ENCODE results near the gene THEM4. TPM values are rescaled to one million over a fixed set of nuclear protein-coding genes. Genes with fewer than 3 reads are reported as not detected.

The THEM4 gene
- total RNA-seq, 4 donors from 2014 or later, result 28.5 to 32.5 (median 31.3) TPM

DNA sequence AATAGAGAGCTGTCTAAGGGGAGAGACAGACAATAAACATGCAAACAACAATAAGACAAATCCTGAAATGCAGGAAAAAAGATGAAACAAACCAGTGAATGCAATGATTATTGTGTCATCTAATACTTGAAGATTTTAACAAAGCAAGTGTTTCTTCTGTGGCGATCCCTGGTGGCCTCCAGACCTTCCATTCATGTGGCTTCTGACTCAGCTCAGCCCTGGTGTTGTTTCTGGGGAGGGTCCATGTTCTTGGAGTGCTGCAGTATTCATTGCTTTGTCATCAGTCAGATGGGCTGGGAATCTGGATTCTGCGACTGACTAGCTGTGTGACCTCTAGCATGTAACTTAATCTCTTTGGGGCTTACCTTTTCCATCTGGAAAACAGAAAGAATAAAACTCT, 68.2 kb downstream of the THEM4 start:
- intact Hi-C loops (cut with DNase I), result no loop called here
- WGBS, 2 donors, result 90 to 92% methylated on average over 2 of the region's 2 CpGs
- H3K4me1 ChIP-seq, result peaks cover 21 to 43% of the 10 kb centered on the region in 2 donors

DNA sequence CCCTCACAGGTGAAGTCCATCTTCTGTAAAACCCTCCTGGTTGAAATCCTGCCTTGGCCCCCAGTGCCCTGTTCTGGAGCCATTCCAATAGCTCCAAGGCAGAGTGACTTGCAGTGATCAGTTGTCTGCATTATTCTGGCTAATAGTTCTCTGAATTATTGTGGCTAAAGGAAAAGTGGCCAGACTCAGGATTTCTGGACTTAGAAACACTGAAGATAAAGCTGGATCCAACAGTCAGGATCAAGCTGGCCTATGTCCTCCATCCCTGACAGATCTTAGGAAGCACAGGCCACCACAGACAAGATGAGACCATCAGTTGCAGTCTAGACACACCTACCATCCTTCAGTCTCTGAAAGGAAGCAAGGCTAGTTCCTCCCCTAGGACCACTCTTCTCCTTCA, 68.9 kb downstream of the THEM4 start:
- intact Hi-C loops (cut with DNase I), result no loop called here
- no peak for DNase-seq
- peak overlapping the region; percentile 79 to 95 (median 89) for H3K27ac ChIP-seq

More for the DNA sequence above, 68.2 kb downstream of the THEM4 start:
- Histone ChIP-seq H3K27ac (no peak overlapping the region), H3K27me3 (no peaks in the 10 kb centered on the region), H3K9me3 (no peaks in the 10 kb centered on the region), H3K36me3 (no peaks in the 10 kb centered on the region), H3K4me3 (replicated peaks in 1 of 3) (no peak overlapping the region)
- TF ChIP-seq, protein P1, sequence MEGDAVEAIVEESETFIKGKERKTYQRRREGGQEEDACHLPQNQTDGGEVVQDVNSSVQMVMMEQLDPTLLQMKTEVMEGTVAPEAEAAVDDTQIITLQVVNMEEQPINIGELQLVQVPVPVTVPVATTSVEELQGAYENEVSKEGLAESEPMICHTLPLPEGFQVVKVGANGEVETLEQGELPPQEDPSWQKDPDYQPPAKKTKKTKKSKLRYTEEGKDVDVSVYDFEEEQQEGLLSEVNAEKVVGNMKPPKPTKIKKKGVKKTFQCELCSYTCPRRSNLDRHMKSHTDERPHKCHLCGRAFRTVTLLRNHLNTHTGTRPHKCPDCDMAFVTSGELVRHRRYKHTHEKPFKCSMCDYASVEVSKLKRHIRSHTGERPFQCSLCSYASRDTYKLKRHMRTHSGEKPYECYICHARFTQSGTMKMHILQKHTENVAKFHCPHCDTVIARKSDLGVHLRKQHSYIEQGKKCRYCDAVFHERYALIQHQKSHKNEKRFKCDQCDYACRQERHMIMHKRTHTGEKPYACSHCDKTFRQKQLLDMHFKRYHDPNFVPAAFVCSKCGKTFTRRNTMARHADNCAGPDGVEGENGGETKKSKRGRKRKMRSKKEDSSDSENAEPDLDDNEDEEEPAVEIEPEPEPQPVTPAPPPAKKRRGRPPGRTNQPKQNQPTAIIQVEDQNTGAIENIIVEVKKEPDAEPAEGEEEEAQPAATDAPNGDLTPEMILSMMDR (IDR thresholded peaks at IDR 0.05), result no peak
- no peak for TF ChIP-seq POLR2A (IDR thresholded peaks at IDR 0.05)
- DNase-seq, result no peak

DNA sequence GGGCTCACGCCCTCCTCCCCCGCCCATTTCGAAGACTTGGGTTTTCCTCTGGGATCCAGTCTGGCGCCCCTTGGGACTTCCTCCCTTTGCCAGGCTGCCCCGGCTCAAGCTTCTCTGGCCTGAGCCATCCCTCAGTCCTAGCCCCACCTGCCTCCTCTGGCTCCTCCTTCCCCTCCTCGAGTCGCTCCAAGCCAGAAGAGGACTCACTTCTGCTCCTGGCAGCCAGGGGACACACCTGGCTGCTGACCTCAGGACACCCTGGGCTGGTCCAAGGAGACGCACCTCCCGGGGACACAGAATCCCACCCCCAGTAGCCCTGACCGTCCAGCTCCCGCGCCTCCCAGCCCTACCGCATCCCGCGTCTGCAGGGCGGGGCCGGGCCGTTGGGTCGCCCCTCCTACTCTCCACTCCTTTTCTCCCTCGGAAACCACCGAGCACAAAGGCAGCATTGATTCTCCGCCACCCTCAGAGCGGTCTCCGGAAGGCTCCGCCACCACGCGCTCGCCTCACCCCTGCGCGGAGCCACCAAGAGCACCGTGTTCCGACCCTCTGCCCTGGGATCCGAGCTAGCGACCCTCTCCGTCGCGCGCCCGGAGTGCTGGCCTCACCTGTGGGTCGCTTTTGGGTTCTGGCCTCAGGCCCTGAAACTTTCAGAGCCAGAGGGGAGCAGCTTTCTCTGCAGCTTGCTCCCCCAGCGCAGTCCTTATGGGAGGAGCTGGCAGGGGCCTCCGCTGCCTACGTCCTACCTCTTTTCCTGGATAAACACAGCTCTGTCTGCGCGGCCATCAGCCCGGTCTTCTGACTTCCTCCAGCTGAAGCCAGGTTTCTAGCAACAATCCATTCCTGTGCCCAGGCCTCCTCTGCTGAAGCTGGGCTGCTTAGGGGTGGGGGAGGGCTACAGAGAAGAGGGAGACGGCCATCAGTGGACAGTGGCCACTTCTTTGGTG, 69.6 kb downstream of the THEM4 start, which contains the start of gene C2CD4D:
C2CD4D (minus strand) TSS at position 364 of the 947 bp plus-strand sequence. CDS start 831 bp downstream, outside the sequence.
- DNase-seq, result peak; percentile 81 to 82

More for the DNA sequence above, 68.9 kb downstream of the THEM4 start:
- TF ChIP-seq POLR2A (IDR thresholded peaks at IDR 0.05), result no peak
- TF ChIP-seq, protein P1 (IDR thresholded peaks at IDR 0.05), result no peak
- Histone ChIP-seq H3K36me3 (no peaks in the 10 kb centered on the region), H3K27me3 (no peaks in the 10 kb centered on the region), H3K4me3 (replicated peaks in 1 of 3) (peak overlapping the region in 1 of 3 donors; percentile 32), H3K9me3 (no peaks in the 10 kb centered on the region), H3K4me1 (peaks cover 23 to 47% of the 10 kb centered on the region in 2 donors)

DNA sequence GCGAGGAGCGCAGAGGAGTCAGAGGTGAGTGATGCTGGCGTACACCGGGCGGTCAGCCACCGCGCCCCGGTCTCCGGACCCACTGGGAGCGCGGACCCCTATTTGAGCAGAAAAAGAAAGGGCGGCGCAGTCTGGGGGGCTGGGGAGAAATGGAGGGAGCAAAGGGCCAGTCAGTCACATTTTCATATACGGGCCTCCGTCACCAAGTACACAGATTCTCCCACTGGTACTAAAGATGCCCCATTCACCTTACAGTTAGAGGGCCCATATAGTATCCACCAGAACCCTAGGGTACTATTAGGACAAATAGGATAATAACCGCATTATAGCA, 70.3 kb downstream of the THEM4 start:
- H3K4me1 ChIP-seq, result peaks cover 23 to 47% of the 10 kb centered on the region in 2 donors
- H3K4me3 ChIP-seq (replicated peaks in 1 of 3), result no peak overlapping the region
- intact Hi-C loops (cut with DNase I), result loop anchor here (10.0 kb wide), 2 partner anchors 104 to 304 kb away; no protein-coding TSS in a partner anchor
- TF ChIP-seq, protein P1 (IDR thresholded peaks at IDR 0.05), result no peak
- no peak for TF ChIP-seq POLR2A (IDR thresholded peaks at IDR 0.05)
- 32 to 46% methylated on average over 16 of the region's 16 CpGs for WGBS, 2 donors
- no peaks in the 10 kb centered on the region for H3K36me3 ChIP-seq
- DNase-seq, result no peak
- H3K27me3 ChIP-seq, result no peaks in the 10 kb centered on the region
- peak overlapping the region in 2 of 3 donors; percentile 89 to 95 for H3K27ac ChIP-seq
- no peaks in the 10 kb centered on the region for H3K9me3 ChIP-seq

More for the DNA sequence above, 69.6 kb downstream of the THEM4 start, which contains the start of gene C2CD4D:
- Histone ChIP-seq H3K27ac (peak within 1 kb of the TSS; percentile 79 to 95 (median 89)), H3K27me3 (no peaks in the 10 kb centered on the region), H3K9me3 (no peaks in the 10 kb centered on the region), H3K4me1 (peaks cover 23 to 47% of the 10 kb centered on the region in 2 donors), H3K4me3 (replicated peaks in 1 of 3) (peak within 1 kb of the TSS; percentile 7 to 32 (median 27)), H3K36me3 (no peaks in the 10 kb centered on the region)
- intact Hi-C loops (cut with DNase I), result loop anchor here (10.0 kb wide), 2 partner anchors 105 to 305 kb away; no protein-coding TSS in a partner anchor
- WGBS, 2 donors, result 3 to 7% methylated on average over 20 to 33 of the region's 47 CpGs
- peak in 1 of 2 donors; percentile 82 for TF ChIP-seq POLR2A (IDR thresholded peaks at IDR 0.05)
- TF ChIP-seq, protein P1 (IDR thresholded peaks at IDR 0.05), result peak in 3 of 6 experiments; percentile 19 to 48 (median 27)
